Activated naive CD8-positive, alpha-beta T cell treated with anti-CD3 and anti-CD28 coated beads, Interleukin-2, amount 10 ng/mL, durations not matched to agents 7 days and 5 days (primary cell): ENCODE data around the gene CDK6. TPM values are rescaled to one million over a fixed set of nuclear protein-coding genes. Genes with fewer than 3 reads are reported as not detected.

Experiments
- ATAC-seq: fragments of 150-1000 bp; cut with Tn5 transposase; one replicate; pipeline ENCODE4 v1.10.0; 2021; ENCODE audit warnings: low read depth, moderate library complexity
- POLR2A ChIA-PET: fragments of 350-600 bp; sonication (Branson Sonifier 250); formaldehyde crosslinking; loops from one replicate; lab custom pipeline; 2021; ENCODE audit warnings: antibody characterized with exemption; lab: Charles Lee
- DNase-seq: peaks from one replicate; pipeline ENCODE4 v3.0.0; 2021
- H3K27ac Mint-ChIP-seq: one replicate; pipeline ENCODE4 v1.8.0; 2022; ENCODE audit warnings: mild to moderate bottlenecking, mixed read lengths
- H3K27me3 Mint-ChIP-seq: one replicate; pipeline ENCODE4 v1.8.0; 2022; ENCODE audit warnings: mild to moderate bottlenecking, moderate library complexity, mixed read lengths
- H3K36me3 Mint-ChIP-seq: one replicate; pipeline ENCODE4 v1.8.0; 2021; ENCODE audit warnings: mild to moderate bottlenecking, mixed read lengths
- H3K4me1 Mint-ChIP-seq: one replicate; pipeline ENCODE4 v1.8.0; 2021; ENCODE audit warnings: mixed read lengths
- H3K4me3 Mint-ChIP-seq: one replicate; pipeline ENCODE4 v1.8.0; 2022; ENCODE audit warnings: mild to moderate bottlenecking, moderate library complexity, mixed read lengths
- H3K9me3 Mint-ChIP-seq: one replicate; pipeline ENCODE4 v1.8.0; 2021; ENCODE audit warnings: mixed read lengths
- total RNA-seq, 2 experiments: library from RNA; stranded (reverse); gene quantifications; one replicate each; pipeline ENCODE4 v1.2.3, GENCODE V29; 2021

Gene CDK6
- total RNA-seq, 2 experiments from 2014 or later: 98.6 to 99.8 TPM

- H3K9me3 Mint-ChIP-seq: no peaks in the 10 kb centered on the region
- no peak overlapping the region for H3K4me3 Mint-ChIP-seq
- no peaks in the 10 kb centered on the region for H3K27me3 Mint-ChIP-seq
- no peak for DNase-seq
- POLR2A ChIA-PET: interaction anchor here (0.6 kb wide), 2 partner anchors 102 to 122 kb away, joined by 3 to 5 read pairs; no protein-coding TSS in a partner anchor
- no peak overlapping the region for H3K27ac Mint-ChIP-seq
- peaks cover 47% of the 10 kb centered on the region for H3K36me3 Mint-ChIP-seq
- peaks cover 37% of the 10 kb centered on the region for H3K4me1 Mint-ChIP-seq
- no peak for ATAC-seq
Measured at GRCh38 chr7:92722541-92722940, 113.8 kb downstream of the CDK6 start.

GRCh38 chr7:92720604-92721350 is 115.6 kb downstream of the CDK6 start:
- Mint-ChIP-seq H3K4me1 (peaks cover 46% of the 10 kb centered on the region), H3K27me3 (no peaks in the 10 kb centered on the region), H3K4me3 (no peak overlapping the region), H3K9me3 (no peaks in the 10 kb centered on the region), H3K36me3 (peaks cover 53% of the 10 kb centered on the region), H3K27ac (peak overlapping the region; percentile 7)
- DNase-seq (no peak), ATAC-seq (no peak)
- POLR2A ChIA-PET: interaction anchor here (0.8 to 1.0 kb wide), 2 partner anchors 56 to 112 kb away, joined by 3 read pairs; no protein-coding TSS in a partner anchor

- Mint-ChIP-seq H3K4me3 (peak overlapping the region; percentile 88), H3K27ac (peak overlapping the region; percentile 96), H3K36me3 (peaks cover 50% of the 10 kb centered on the region), H3K27me3 (no peaks in the 10 kb centered on the region), H3K4me1 (peaks cover 48% of the 10 kb centered on the region), H3K9me3 (no peaks in the 10 kb centered on the region)
- peak; percentile 89 for ATAC-seq
- POLR2A ChIA-PET: interaction anchor here (0.8 to 1.1 kb wide), 2 partner anchors 22 to 28 kb away, joined by 3 read pairs; no protein-coding TSS in a partner anchor
- peak; percentile 51 for DNase-seq
Measured at GRCh38 chr7:92717993-92718716, 118.2 kb downstream of the CDK6 start.

- POLR2A ChIA-PET: interaction anchor here (0.8 to 1.1 kb wide), 2 partner anchors 22 to 27 kb away, joined by 3 read pairs; no protein-coding TSS in a partner anchor
- Mint-ChIP-seq H3K27me3 (no peaks in the 10 kb centered on the region), H3K4me3 (peak overlapping the region; percentile 88), H3K4me1 (peaks cover 44% of the 10 kb centered on the region), H3K9me3 (no peaks in the 10 kb centered on the region), H3K36me3 (peaks cover 52% of the 10 kb centered on the region), H3K27ac (peak overlapping the region; percentile 96)
- ATAC-seq: peak; percentile 6
- DNase-seq: no peak
Measured at GRCh38 chr7:92717623-92717992, 118.8 kb downstream of the CDK6 start.

- Mint-ChIP-seq H3K4me3 (peak overlapping the region; percentile 88), H3K27me3 (no peaks in the 10 kb centered on the region), H3K4me1 (peaks cover 39% of the 10 kb centered on the region), H3K9me3 (no peaks in the 10 kb centered on the region), H3K36me3 (peaks cover 47% of the 10 kb centered on the region), H3K27ac (peak overlapping the region; percentile 62)
- no peak for ATAC-seq
- POLR2A ChIA-PET: no interaction called here
- DNase-seq: no peak
Measured at GRCh38 chr7:92716825-92717580, 119.4 kb downstream of the CDK6 start.

DNA sequence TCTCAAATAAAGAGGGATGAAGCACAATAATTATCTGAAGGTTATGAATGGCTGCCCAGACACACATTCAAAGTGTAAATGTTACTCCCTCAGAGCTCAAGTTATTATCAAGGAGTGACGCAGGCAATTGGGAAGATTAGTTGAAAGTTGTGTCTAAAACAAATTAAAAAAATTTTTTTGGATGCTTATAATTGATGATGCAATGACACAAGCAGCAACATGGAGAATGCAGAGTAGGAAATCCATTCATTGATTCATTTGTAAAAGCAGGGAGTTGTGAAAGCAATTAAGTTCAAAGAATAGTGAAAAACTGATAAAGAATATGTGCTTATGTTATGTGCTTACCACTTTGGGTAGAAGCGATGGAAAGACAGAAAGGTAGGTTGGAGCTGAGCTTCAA is 120.4 kb downstream of the CDK6 start:
- Mint-ChIP-seq H3K4me3 (no peak overlapping the region), H3K27me3 (no peaks in the 10 kb centered on the region), H3K27ac (peak overlapping the region; percentile 4), H3K4me1 (peaks cover 37% of the 10 kb centered on the region), H3K36me3 (peaks cover 47% of the 10 kb centered on the region), H3K9me3 (no peaks in the 10 kb centered on the region)
- DNase-seq (no peak), ATAC-seq (no peak)
- POLR2A ChIA-PET: no interaction called here

DNA sequence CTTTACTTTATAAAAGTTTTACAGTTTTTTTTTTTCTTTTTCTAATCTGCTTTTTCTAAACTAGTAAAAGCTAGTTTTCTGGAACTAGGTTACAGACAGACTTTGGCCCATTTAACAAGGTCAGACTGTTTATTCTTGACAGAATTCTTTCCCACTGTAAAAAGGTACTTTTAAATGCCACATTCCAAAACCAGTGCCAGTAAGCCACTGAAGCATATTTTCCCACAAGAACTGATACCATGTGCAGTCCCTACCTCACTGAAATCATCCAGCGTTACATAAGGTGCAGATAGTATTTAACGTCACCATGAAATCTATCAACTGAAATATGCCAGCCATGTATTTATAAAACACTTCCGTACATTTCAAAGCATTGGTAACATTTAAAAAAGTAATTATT is 121.6 kb downstream of the CDK6 start:
- POLR2A ChIA-PET: no interaction called here
- H3K36me3 Mint-ChIP-seq: peaks cover 47% of the 10 kb centered on the region

GRCh38 chr7:92714280-92714679 is 122.1 kb downstream of the CDK6 start:
- POLR2A ChIA-PET: no interaction called here

More for the DNA sequence above, 121.6 kb downstream of the CDK6 start:
- no peak overlapping the region for H3K4me3 Mint-ChIP-seq
- ATAC-seq: no peak
- H3K4me1 Mint-ChIP-seq: peaks cover 36% of the 10 kb centered on the region
- H3K9me3 Mint-ChIP-seq: no peaks in the 10 kb centered on the region
- H3K27ac Mint-ChIP-seq: no peak overlapping the region
- no peak for DNase-seq
- H3K27me3 Mint-ChIP-seq: no peaks in the 10 kb centered on the region

DNA sequence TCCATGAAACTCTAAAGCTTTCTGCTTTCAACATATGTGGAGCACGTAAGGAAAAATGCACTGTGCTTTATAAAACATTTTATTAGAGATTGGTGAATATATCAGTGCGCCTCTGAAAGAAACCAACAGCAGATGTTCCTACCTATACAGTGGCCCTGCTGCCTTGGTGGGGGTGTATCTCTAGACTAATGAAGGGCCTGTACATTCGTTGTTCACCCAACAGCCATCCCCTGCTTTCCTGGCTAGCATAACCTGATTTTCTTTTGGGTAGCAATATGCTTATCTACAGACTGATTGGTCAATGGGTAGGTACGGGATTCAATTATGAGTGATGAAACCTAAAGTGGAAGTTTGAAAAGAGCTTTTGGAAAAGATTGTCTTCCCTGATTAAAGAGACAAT is 126.5 kb downstream of the CDK6 start:
- POLR2A ChIA-PET: no interaction called here
- ATAC-seq (no peak), DNase-seq (no peak)
- Mint-ChIP-seq H3K4me3 (no peak overlapping the region), H3K27me3 (no peaks in the 10 kb centered on the region), H3K4me1 (peaks cover 6% of the 10 kb centered on the region), H3K36me3 (peaks cover 52% of the 10 kb centered on the region), H3K9me3 (no peaks in the 10 kb centered on the region), H3K27ac (no peak overlapping the region)

More at GRCh38 chr7:92714280-92714679, 122.1 kb downstream of the CDK6 start:
- ATAC-seq (no peak), DNase-seq (no peak)
- Mint-ChIP-seq H3K4me1 (peaks cover 33% of the 10 kb centered on the region), H3K4me3 (no peak overlapping the region), H3K36me3 (peaks cover 45% of the 10 kb centered on the region), H3K27ac (no peak overlapping the region), H3K27me3 (no peaks in the 10 kb centered on the region), H3K9me3 (no peaks in the 10 kb centered on the region)

- Mint-ChIP-seq H3K36me3 (peaks cover 47% of the 10 kb centered on the region), H3K9me3 (no peaks in the 10 kb centered on the region), H3K27me3 (no peaks in the 10 kb centered on the region), H3K4me1 (peaks cover 6% of the 10 kb centered on the region), H3K4me3 (no peak overlapping the region), H3K27ac (peak overlapping the region; percentile 66)
- no peak for ATAC-seq
- no peak for DNase-seq
- POLR2A ChIA-PET: no interaction called here
Measured at GRCh38 chr7:92709150-92709549, 127.2 kb downstream of the CDK6 start.

GRCh38 chr7:92708111-92709042 is 128.0 kb downstream of the CDK6 start:
- H3K36me3 Mint-ChIP-seq: peaks cover 44% of the 10 kb centered on the region
- no peaks in the 10 kb centered on the region for H3K27me3 Mint-ChIP-seq
- H3K4me3 Mint-ChIP-seq: no peak overlapping the region
- peaks cover 1% of the 10 kb centered on the region for H3K4me1 Mint-ChIP-seq
- ATAC-seq (no peak), DNase-seq (no peak)
- POLR2A ChIA-PET: no interaction called here
- H3K9me3 Mint-ChIP-seq: no peaks in the 10 kb centered on the region
- H3K27ac Mint-ChIP-seq: no peak overlapping the region

- H3K36me3 Mint-ChIP-seq: peaks cover 40% of the 10 kb centered on the region
- ATAC-seq: no peak
- no peak overlapping the region for H3K27ac Mint-ChIP-seq
- no peak for DNase-seq
- H3K9me3 Mint-ChIP-seq: no peaks in the 10 kb centered on the region
- H3K4me3 Mint-ChIP-seq: no peak overlapping the region
- H3K4me1 Mint-ChIP-seq: peaks cover 1% of the 10 kb centered on the region
- POLR2A ChIA-PET: no interaction called here
- H3K27me3 Mint-ChIP-seq: no peaks in the 10 kb centered on the region
Measured at GRCh38 chr7:92707435-92707834, 128.9 kb downstream of the CDK6 start.
